Suprapubic skin (tissue), 3 donors: ENCODE results near the gene LDB2.

Experiments
- CTCF ChIP-seq, 2 donors: fragments of 200-600 bp in 1 of 2; fragments of 450-650 bp in 1 of 2; sonication (generic) in 1 of 2; IDR thresholded peaks; one replicate each; pipeline ENCODE4 v1.5.1; 2016 to 2019; ENCODE audit warnings: antibody characterized with exemption in 2 of 2, mild to moderate bottlenecking in 1 of 2, moderate library complexity in 1 of 2
- POLR2AphosphoS5 ChIP-seq, 3 donors: sonication (generic); formaldehyde crosslinking; IDR thresholded peaks; one replicate each; pipeline ENCODE4 v1.6.1; 2017; ENCODE audit warnings: antibody characterized with exemption in 3 of 3

GRCh38 chr4:16643893-16644292, 254.6 kb downstream of the LDB2 start:
- no peak for TF ChIP-seq CTCF (IDR thresholded peaks at IDR 0.05)
- TF ChIP-seq POLR2AphosphoS5 (IDR thresholded peaks at IDR 0.05): no peak
